Renal pelvis (tissue), 3 donors: ENCODE results near the gene TLE6. TPM values are rescaled to one million over a fixed set of nuclear protein-coding genes. Genes with fewer than 3 reads are reported as not detected.

ENCODE experiments used
- polyA plus RNA-seq, 3 donors: library from polyadenylated mRNA; unstranded; fragments of 120-200 nt; gene quantifications; one replicate each; pipeline ENCODE4 v1.2.1, GENCODE V29; 2013; ENCODE audit not compliant: insufficient read length in 3 of 3

The TLE6 gene
- polyA plus RNA-seq, 3 donors = 8.0 to 13.7 (median 8.4) TPM

Other genes with a start within 250 kb of the TLE6 start
- gene SLC39A3, start 237.5 kb upstream of the TLE6 start, polyA plus RNA-seq = 10 to 100 TPM; 28.4 to 36.9 (median 29.5) TPM
- gene SGTA, start 194.3 kb upstream of the TLE6 start, polyA plus RNA-seq = 10 to 100 TPM; 61.2 to 72.9 (median 67.5) TPM
- gene THOP1, start 192.1 kb upstream of the TLE6 start, polyA plus RNA-seq = 10 to 100 TPM; 58.7 to 64.8 (median 58.7) TPM
- gene ZNF554, start 157.7 kb upstream of the TLE6 start, polyA plus RNA-seq = 10 to 100 TPM in 2 of 3 donors, 1 to 10 TPM in 1; 8.1 to 11.3 (median 10.5) TPM
- gene ZNF555, start 136.1 kb upstream of the TLE6 start, polyA plus RNA-seq = 10 to 100 TPM; 11.0 to 15.1 (median 11.3) TPM
- 1 to 10 TPM in 1 of 3 donors, under 1 TPM in 2; 0.64 to 2.1 (median 0.74) TPM for gene ZNF556, start 110.2 kb upstream of the TLE6 start, polyA plus RNA-seq
- 1 to 10 TPM; 5.7 to 8.1 (median 6.7) TPM for gene ZNF57, start 76.6 kb upstream of the TLE6 start, polyA plus RNA-seq
- gene ZNF77, start 32.6 kb upstream of the TLE6 start, polyA plus RNA-seq = 1 to 10 TPM; 7.5 to 9.1 (median 7.6) TPM
- 10 to 100 TPM; 42.6 to 48.7 (median 43.2) TPM for gene TLE2, start 51.7 kb downstream of the TLE6 start, polyA plus RNA-seq
- gene TLE5, start 84.9 kb downstream of the TLE6 start, polyA plus RNA-seq = 100 to 1,000 TPM; 393 to 476 (median 425) TPM
- 10 to 100 TPM; 57.6 to 68.1 (median 65.6) TPM for gene GNA11, start 116.8 kb downstream of the TLE6 start, polyA plus RNA-seq
- gene GNA15, start 158.5 kb downstream of the TLE6 start, polyA plus RNA-seq = 1 to 10 TPM in 2 of 3 donors, under 1 TPM in 1; 0.99 to 1.4 (median 1.0) TPM
- under 1 TPM; 0.43 to 0.51 (median 0.43) TPM for gene S1PR4, start 201.2 kb downstream of the TLE6 start, polyA plus RNA-seq
- 10 to 100 TPM; 42.7 to 57.7 (median 44.0) TPM for gene NCLN, start 208.4 kb downstream of the TLE6 start, polyA plus RNA-seq
- 1 to 10 TPM; 1.1 to 1.3 (median 1.1) TPM for gene CELF5, start 247.1 kb downstream of the TLE6 start, polyA plus RNA-seq